IMR-90 (cell line): ENCODE data around the gene GLUD1. TPM values are rescaled to one million over a fixed set of nuclear protein-coding genes. Genes with fewer than 3 reads are reported as not detected.

Experiments used
- ATAC-seq: fragments of 200-7000 bp; cut with Tn5 transposase; 2 replicates; pipeline ENCODE4 v1.9.1; 2020; ENCODE audit warnings: low read depth, mild to moderate bottlenecking, moderate library complexity
- BruUV-seq: library from RNA; stranded (reverse); fragments of 400-500 nt; replicated peaks from 2 replicates; lab custom pipeline; 2021; lab: Mats Ljungman, UMichigan
- CTCF ChIA-PET: fragments of 300-600 bp; formaldehyde crosslinking; extraction: SDS; loops from one replicate; lab custom pipeline; 2021; ENCODE audit warnings: antibody characterized with exemption; lab: Yijun Ruan, JAX
- POLR2A ChIA-PET: fragments of 300-600 bp; sonication (Branson Sonifier 250); formaldehyde crosslinking; loops from one replicate; lab custom pipeline; 2022; ENCODE audit warnings: antibody characterized with exemption; ENCODE audit not compliant: unreplicated experiment; lab: Charles Lee
- DNase-seq: peaks from one replicate; pipeline ENCODE4 v3.0.0; 2013
- H2AFZ ChIP-seq: replicated peaks from 2 replicates; pipeline ENCODE3; 2013; ENCODE audit warnings: low read length, mild to moderate bottlenecking; ENCODE audit not compliant: poor library complexity
- H2AK5ac ChIP-seq: 2 replicates; pipeline ENCODE4 v1.6.1; 2013; ENCODE audit warnings: low read depth, low read length, inconsistent platforms
- H2AK9ac ChIP-seq: replicated peaks from 2 replicates; pipeline ENCODE3; 2013; ENCODE audit warnings: mild to moderate bottlenecking, low read depth, low read length, moderate library complexity; ENCODE audit not compliant: poor library complexity
- H2BK120ac ChIP-seq: 2 replicates; pipeline ENCODE4 v1.6.1; 2013; ENCODE audit warnings: low read depth, low read length, inconsistent platforms
- H2BK15ac ChIP-seq: 3 replicates; pipeline ENCODE4 v1.6.1; 2013; ENCODE audit warnings: low read depth, low read length, inconsistent platforms
- H2BK20ac ChIP-seq: 2 replicates; pipeline ENCODE4 v1.6.1; 2013; ENCODE audit warnings: low read depth, mild to moderate bottlenecking, inconsistent platforms, low read length, moderate library complexity
- H2BK5ac ChIP-seq: 2 replicates; pipeline ENCODE4 v1.6.1; 2013; ENCODE audit warnings: mild to moderate bottlenecking, low read depth, low read length, inconsistent platforms; ENCODE audit not compliant: poor library complexity, severe bottlenecking
- H3K14ac ChIP-seq: replicated peaks from 2 replicates; pipeline ENCODE4 v1.6.1; 2013; ENCODE audit warnings: low read depth, low read length, inconsistent platforms
- H3K18ac ChIP-seq: 2 replicates; pipeline ENCODE4 v1.6.1; 2013; ENCODE audit warnings: low read depth, low read length, control low read depth
- H3K23ac ChIP-seq: 2 replicates; pipeline ENCODE4 v1.6.1; 2013; ENCODE audit warnings: low read depth, low read length, inconsistent platforms
- H3K27ac ChIP-seq: 2 replicates; pipeline ENCODE4 v1.5.1; 2013; ENCODE audit warnings: mild to moderate bottlenecking, control low read depth, low read length; ENCODE audit not compliant: insufficient read depth
- H3K27me3 ChIP-seq: 2 replicates; pipeline ENCODE4 v1.6.1; 2013; ENCODE audit warnings: low read length; ENCODE audit not compliant: control insufficient read depth, insufficient read depth
- H3K36me3 ChIP-seq: 2 replicates; pipeline ENCODE4 v1.6.1; 2013; ENCODE audit warnings: low read length, mixed read lengths; ENCODE audit not compliant: control insufficient read depth, insufficient read depth
- H3K4ac ChIP-seq: 2 replicates; pipeline ENCODE4 v1.6.1; 2013; ENCODE audit warnings: low read depth, low read length, inconsistent platforms
- H3K4me1 ChIP-seq: 2 replicates; pipeline ENCODE4 v1.6.1; 2013; ENCODE audit warnings: low read length, mixed read lengths; ENCODE audit not compliant: control insufficient read depth, insufficient read depth
- H3K4me2 ChIP-seq: 2 replicates; pipeline ENCODE4 v1.6.1; 2013; ENCODE audit warnings: low read depth, mild to moderate bottlenecking, control low read depth, low read length, moderate library complexity
- H3K4me3 ChIP-seq: 2 replicates; pipeline ENCODE4 v1.5.1; 2013; ENCODE audit warnings: low read depth, mild to moderate bottlenecking, control low read depth, low read length, moderate library complexity; ENCODE audit not compliant: insufficient read depth
- H3K56ac ChIP-seq: 2 replicates; pipeline ENCODE4 v1.6.1; 2013; ENCODE audit warnings: low read length, inconsistent platforms; ENCODE audit not compliant: insufficient read depth; ENCODE audit errors: extremely low read depth
- H3K79me1 ChIP-seq, 2 experiments: 2 replicates each; pipeline ENCODE4 v1.6.1; 2013; ENCODE audit warnings: low read length in 2 of 2, inconsistent platforms in 1 of 2, low read depth in 1 of 2
- H3K9ac ChIP-seq: 2 replicates; pipeline ENCODE4 v1.6.1; 2013; ENCODE audit warnings: low read depth, low read length, control low read depth
- H3K9me1 ChIP-seq: 2 replicates; pipeline ENCODE4 v1.6.1; 2013; ENCODE audit warnings: low read length, inconsistent platforms; ENCODE audit not compliant: insufficient read depth
- H3K9me3 ChIP-seq: 2 replicates; pipeline ENCODE4 v1.6.1; 2013; ENCODE audit warnings: low read length; ENCODE audit not compliant: control insufficient read depth, insufficient read depth
- H4K20me1 ChIP-seq: 2 replicates; pipeline ENCODE4 v1.6.1; 2013; ENCODE audit warnings: low read length, inconsistent platforms; ENCODE audit not compliant: insufficient read depth
- H4K5ac ChIP-seq: 2 replicates; pipeline ENCODE4 v1.6.1; 2013; ENCODE audit warnings: mild to moderate bottlenecking, low read depth, low read length, control low read depth
- H4K8ac ChIP-seq, 2 experiments: 2 replicates each; pipeline ENCODE4 v1.6.1; 2013; ENCODE audit warnings: low read depth in 2 of 2, low read length in 2 of 2, control low read depth in 1 of 2, inconsistent platforms in 1 of 2
- H4K91ac ChIP-seq: 2 replicates; pipeline ENCODE4 v1.6.1; 2013; ENCODE audit warnings: low read depth, low read length, inconsistent platforms; ENCODE audit not compliant: insufficient read depth
- BHLHE40 ChIP-seq: fragments of 150-350 bp; IDR thresholded peaks from 2 replicates; pipeline ENCODE4 v1.6.1; 2016; ENCODE audit warnings: mild to moderate bottlenecking, low read depth, low read length
- CEBPB ChIP-seq: IDR thresholded peaks from 2 replicates; pipeline ENCODE4 v1.6.1; 2012; ENCODE audit warnings: low read depth, low read length, improper control_type of control experiment
- CHD1 ChIP-seq: IDR thresholded peaks from 2 replicates; pipeline ENCODE4 v1.6.1; 2012; ENCODE audit warnings: low read depth, low read length, improper control_type of control experiment
- FOS ChIP-seq: fragments of 150-350 bp; IDR thresholded peaks from 2 replicates; pipeline ENCODE4 v1.6.1; 2016; ENCODE audit warnings: low read depth, low read length
- MAZ ChIP-seq: IDR thresholded peaks from 2 replicates; pipeline ENCODE4 v1.6.1; 2012; ENCODE audit warnings: low read depth, mild to moderate bottlenecking, low read length, improper control_type of control experiment, moderate library complexity, borderline replicate concordance
- RCOR1 ChIP-seq: IDR thresholded peaks from 2 replicates; pipeline ENCODE4 v1.6.1; 2012; ENCODE audit warnings: mild to moderate bottlenecking, low read length, improper control_type of control experiment; ENCODE audit not compliant: insufficient replicate concordance
- SMC3 ChIP-seq: fragments of 150-350 bp; IDR thresholded peaks from 2 replicates; pipeline ENCODE4 v1.6.1; 2016; ENCODE audit warnings: low read depth, mild to moderate bottlenecking, antibody characterized with exemption, low read length, moderate library complexity
- WGBS, 2 experiments: methylation state at CpG; one replicate each; pipeline versions ENCODE4 v1.1.5 to v1.1.7; 2013; ENCODE audit warnings: missing lambda C conversion rate in 2 of 2; ENCODE audit not compliant: insufficient read length in 1 of 2; ENCODE audit errors: extremely low coverage in 2 of 2; 5-methylcytosine and 5-hydroxymethylcytosine counted together
- dilution Hi-C: fragments of 300-500 bp; cut with HindIII; formaldehyde crosslinking; loops from one replicate; pipeline ENCODE4 v1.14.3; 2018; ENCODE audit warnings: low sequenced_read_pairs; ENCODE audit not compliant: unreplicated experiment
- in situ Hi-C: fragments of 300-500 bp; cut with MboI; formaldehyde crosslinking; loops from 3 replicates; pipeline ENCODE4 v1.14.3; 2019; ENCODE audit warnings: low sequenced_read_pairs, inconsistent platforms, mixed read lengths
- intact Hi-C: fragments of 100-400 bp; cut with micrococcal nuclease; formaldehyde crosslinking; loops from 2 replicates; pipeline ENCODE4 v1.10.0; 2022
- polyA plus RNA-seq, 3 experiments: library from polyadenylated mRNA; depleted of rRNA; stranded (reverse); fragments of >200 nt; gene quantifications; 2 replicates each; pipeline ENCODE4 v1.2.3, GENCODE V29; 2012; ENCODE audit warnings: low replicate concordance in 1 of 3
- total RNA-seq: library from RNA; depleted of rRNA; stranded (reverse); fragments of >200 nt; gene quantifications from 2 replicates; pipeline ENCODE4 v1.2.3, GENCODE V29; 2012
- TF ChIP-seq, protein P1 (sequence below): fragments of 150-350 bp; IDR thresholded peaks from 2 replicates; pipeline ENCODE4 v1.6.1; 2017; ENCODE audit warnings: mild to moderate bottlenecking, antibody characterized with exemption, low read length, low read depth
- TF ChIP-seq, protein P2 (sequence below): fragments of 150-350 bp; IDR thresholded peaks from 2 replicates; pipeline ENCODE4 v1.6.1; 2016; ENCODE audit warnings: low read depth, mild to moderate bottlenecking, low read length, moderate library complexity, borderline replicate concordance
- TF ChIP-seq, protein P3 (sequence below): conservative IDR thresholded peaks from 2 replicates; pipeline ENCODE4 v1.5.1; 2012; ENCODE audit warnings: mild to moderate bottlenecking, low read depth, low read length, improper control_type of control experiment

GLUD1 gene
- total and polyA plus RNA-seq, 2 of the 4 experiments (the other 2 are of a cell fraction) = 64.8 to 210 TPM

DNA sequence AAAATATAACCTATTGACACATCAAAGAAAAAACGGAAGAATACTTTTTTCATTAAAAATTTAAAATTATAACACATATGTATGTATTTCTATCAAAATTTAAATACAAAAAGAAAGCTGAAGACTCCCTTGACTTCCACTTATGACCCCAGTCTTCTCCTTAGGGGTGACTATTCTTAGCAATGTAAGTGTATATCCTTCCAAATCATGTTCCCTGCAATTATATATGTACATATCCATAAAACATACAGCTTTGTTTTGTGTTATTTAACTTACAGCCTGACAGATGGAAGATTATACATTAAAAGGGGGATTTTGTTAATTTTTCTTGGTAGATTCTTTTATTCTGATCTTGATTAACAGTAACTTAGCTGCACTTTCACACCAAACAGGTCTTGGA is 9.1 kb downstream of the GLUD1 start:
- Histone ChIP-seq H2AK5ac (no peak overlapping the region), H3K4ac (no peak overlapping the region), H2AK9ac (no peak overlapping the region), H4K91ac (no peak overlapping the region), H3K14ac (no peak overlapping the region), H3K4me3 (no peak overlapping the region), H3K9me3 (no peaks in the 10 kb centered on the region), H3K9ac (no peak overlapping the region), H3K9me1 (peaks cover 13% of the 10 kb centered on the region), H3K79me1 (peaks cover 35 to 49% of the 10 kb centered on the region in 2 experiments), H4K8ac (no peak overlapping the region), H2AFZ (no peak overlapping the region), H4K5ac (no peak overlapping the region), H2BK120ac (no peak overlapping the region), H3K27ac (no peak overlapping the region), H3K4me1 (peaks cover 9% of the 10 kb centered on the region), H2BK15ac (no peak overlapping the region), H2BK5ac (no peak overlapping the region), H3K56ac (no peak overlapping the region), H3K4me2 (no peak overlapping the region), H2BK20ac (no peak overlapping the region), H3K36me3 (peaks cover 5% of the 10 kb centered on the region), H3K18ac (no peak overlapping the region), H3K23ac (no peak overlapping the region; the same call in 1 of the 2 replicates), H4K20me1 (peaks cover 21% of the 10 kb centered on the region), H3K27me3 (no peaks in the 10 kb centered on the region)
- no CpG with 5 or more reads among the region's 1 CpG for WGBS, 2 experiments
- DNase-seq (no peak), ATAC-seq (no peak)
- intact Hi-C loops (no loop called here), dilution Hi-C loops (no loop called here), in situ Hi-C loops (no loop called here)
- TF ChIP-seq MAZ (no peak), CHD1 (no peak), BHLHE40 (no peak), SMC3 (no peak), RCOR1 (no peak), FOS (no peak), CEBPB (no peak)
- TF ChIP-seq, protein P1, sequence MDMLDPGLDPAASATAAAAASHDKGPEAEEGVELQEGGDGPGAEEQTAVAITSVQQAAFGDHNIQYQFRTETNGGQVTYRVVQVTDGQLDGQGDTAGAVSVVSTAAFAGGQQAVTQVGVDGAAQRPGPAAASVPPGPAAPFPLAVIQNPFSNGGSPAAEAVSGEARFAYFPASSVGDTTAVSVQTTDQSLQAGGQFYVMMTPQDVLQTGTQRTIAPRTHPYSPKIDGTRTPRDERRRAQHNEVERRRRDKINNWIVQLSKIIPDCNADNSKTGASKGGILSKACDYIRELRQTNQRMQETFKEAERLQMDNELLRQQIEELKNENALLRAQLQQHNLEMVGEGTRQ = no peak
- TF ChIP-seq, protein P2, sequence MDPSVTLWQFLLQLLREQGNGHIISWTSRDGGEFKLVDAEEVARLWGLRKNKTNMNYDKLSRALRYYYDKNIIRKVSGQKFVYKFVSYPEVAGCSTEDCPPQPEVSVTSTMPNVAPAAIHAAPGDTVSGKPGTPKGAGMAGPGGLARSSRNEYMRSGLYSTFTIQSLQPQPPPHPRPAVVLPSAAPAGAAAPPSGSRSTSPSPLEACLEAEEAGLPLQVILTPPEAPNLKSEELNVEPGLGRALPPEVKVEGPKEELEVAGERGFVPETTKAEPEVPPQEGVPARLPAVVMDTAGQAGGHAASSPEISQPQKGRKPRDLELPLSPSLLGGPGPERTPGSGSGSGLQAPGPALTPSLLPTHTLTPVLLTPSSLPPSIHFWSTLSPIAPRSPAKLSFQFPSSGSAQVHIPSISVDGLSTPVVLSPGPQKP = no peak
- TF ChIP-seq, protein P3, sequence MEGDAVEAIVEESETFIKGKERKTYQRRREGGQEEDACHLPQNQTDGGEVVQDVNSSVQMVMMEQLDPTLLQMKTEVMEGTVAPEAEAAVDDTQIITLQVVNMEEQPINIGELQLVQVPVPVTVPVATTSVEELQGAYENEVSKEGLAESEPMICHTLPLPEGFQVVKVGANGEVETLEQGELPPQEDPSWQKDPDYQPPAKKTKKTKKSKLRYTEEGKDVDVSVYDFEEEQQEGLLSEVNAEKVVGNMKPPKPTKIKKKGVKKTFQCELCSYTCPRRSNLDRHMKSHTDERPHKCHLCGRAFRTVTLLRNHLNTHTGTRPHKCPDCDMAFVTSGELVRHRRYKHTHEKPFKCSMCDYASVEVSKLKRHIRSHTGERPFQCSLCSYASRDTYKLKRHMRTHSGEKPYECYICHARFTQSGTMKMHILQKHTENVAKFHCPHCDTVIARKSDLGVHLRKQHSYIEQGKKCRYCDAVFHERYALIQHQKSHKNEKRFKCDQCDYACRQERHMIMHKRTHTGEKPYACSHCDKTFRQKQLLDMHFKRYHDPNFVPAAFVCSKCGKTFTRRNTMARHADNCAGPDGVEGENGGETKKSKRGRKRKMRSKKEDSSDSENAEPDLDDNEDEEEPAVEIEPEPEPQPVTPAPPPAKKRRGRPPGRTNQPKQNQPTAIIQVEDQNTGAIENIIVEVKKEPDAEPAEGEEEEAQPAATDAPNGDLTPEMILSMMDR = no peak
- BruUV-seq = no TSS peak
- CTCF ChIA-PET = interaction anchor here (0.8 kb wide), 1 partner anchor 11 kb away, joined by 3 read pairs; no protein-coding TSS in a partner anchor
- POLR2A ChIA-PET = interaction anchor here (0.5 kb wide), 1 partner anchor 167 kb away, joined by 4 read pairs; no protein-coding TSS in a partner anchor
